ENCODE data around the gene EFCC1. TPM values are rescaled to one million over a fixed set of nuclear protein-coding genes. Genes with fewer than 3 reads are reported as not detected.

The EFCC1 gene
- polyA plus RNA-seq, 1 donor (not counting 4 experiments of a cell fraction or from before 2014, with no cell fraction given) = not detected

GRCh38 chr3:129056451-129057173, 55.5 kb downstream of the EFCC1 start:
- Histone ChIP-seq H3K9ac (ENCODE audit: control insufficient read depth, extremely low read depth, insufficient read depth, low read length) (no peak overlapping the region), H3K27ac (ENCODE audit: control insufficient read depth, insufficient read depth, low read length) (no peak overlapping the region), H3K4me1 (ENCODE audit: control insufficient read depth, extremely low read depth, insufficient read depth, low read length) (no peaks in the 10 kb centered on the region), H3K9me3 (ENCODE audit: control insufficient read depth, low read depth, low read length) (no peaks in the 10 kb centered on the region), H3K27me3 (ENCODE audit: control insufficient read depth, extremely low read depth, insufficient read depth, low read length) (peaks cover 10% of the 10 kb centered on the region), H2AFZ (ENCODE audit: control insufficient read depth, low read length) (no peak overlapping the region), H3K9me1 (ENCODE audit: control insufficient read depth, extremely low read depth, insufficient read depth, low read length) (no peaks in the 10 kb centered on the region), H3K4me2 (ENCODE audit: control insufficient read depth, extremely low read depth, insufficient read depth, low read depth, low read length) (no peak overlapping the region), H3K79me2 (ENCODE audit: control insufficient read depth, insufficient read depth, low read length) (no peaks in the 10 kb centered on the region), H4K20me1 (ENCODE audit: control insufficient read depth, extremely low read depth, insufficient read depth, low read length) (no peaks in the 10 kb centered on the region), H3K36me3 (ENCODE audit: control insufficient read depth in 2 of 2, extremely low read depth in 1 of 2, insufficient read depth in 2 of 2, low read length in 2 of 2) (no peaks in the 10 kb centered on the region), H3K4me3 (ENCODE audit: control insufficient read depth in 2 of 3, extremely low read depth in 1 of 3, insufficient read depth in 2 of 3, low read depth in 1 of 3, low read length in 3 of 3) (no peak overlapping the region)
- TF ChIP-seq, protein P1, sequence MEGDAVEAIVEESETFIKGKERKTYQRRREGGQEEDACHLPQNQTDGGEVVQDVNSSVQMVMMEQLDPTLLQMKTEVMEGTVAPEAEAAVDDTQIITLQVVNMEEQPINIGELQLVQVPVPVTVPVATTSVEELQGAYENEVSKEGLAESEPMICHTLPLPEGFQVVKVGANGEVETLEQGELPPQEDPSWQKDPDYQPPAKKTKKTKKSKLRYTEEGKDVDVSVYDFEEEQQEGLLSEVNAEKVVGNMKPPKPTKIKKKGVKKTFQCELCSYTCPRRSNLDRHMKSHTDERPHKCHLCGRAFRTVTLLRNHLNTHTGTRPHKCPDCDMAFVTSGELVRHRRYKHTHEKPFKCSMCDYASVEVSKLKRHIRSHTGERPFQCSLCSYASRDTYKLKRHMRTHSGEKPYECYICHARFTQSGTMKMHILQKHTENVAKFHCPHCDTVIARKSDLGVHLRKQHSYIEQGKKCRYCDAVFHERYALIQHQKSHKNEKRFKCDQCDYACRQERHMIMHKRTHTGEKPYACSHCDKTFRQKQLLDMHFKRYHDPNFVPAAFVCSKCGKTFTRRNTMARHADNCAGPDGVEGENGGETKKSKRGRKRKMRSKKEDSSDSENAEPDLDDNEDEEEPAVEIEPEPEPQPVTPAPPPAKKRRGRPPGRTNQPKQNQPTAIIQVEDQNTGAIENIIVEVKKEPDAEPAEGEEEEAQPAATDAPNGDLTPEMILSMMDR (optimal IDR thresholded peaks at IDR 0.05 in 1 of 3, IDR thresholded peaks at IDR 0.05 in 1 of 3, conservative IDR thresholded peaks at IDR 0.05 in 1 of 3; ENCODE audit: extremely low read depth in 1 of 3, insufficient read depth in 2 of 3, low read length in 3 of 3) = no peak
- TF ChIP-seq EZH2 (IDR thresholded peaks at IDR 0.05; ENCODE audit: low read length) = no peak
- dilution Hi-C loops (cut with MboI; ENCODE audit: extremely low pct_ligation_motif_present, low sequenced_read_pairs) = no loop called here
- FAIRE-seq (no peak), DNase-seq (ENCODE audit: low read depth, low spot score) (no peak)

DNA sequence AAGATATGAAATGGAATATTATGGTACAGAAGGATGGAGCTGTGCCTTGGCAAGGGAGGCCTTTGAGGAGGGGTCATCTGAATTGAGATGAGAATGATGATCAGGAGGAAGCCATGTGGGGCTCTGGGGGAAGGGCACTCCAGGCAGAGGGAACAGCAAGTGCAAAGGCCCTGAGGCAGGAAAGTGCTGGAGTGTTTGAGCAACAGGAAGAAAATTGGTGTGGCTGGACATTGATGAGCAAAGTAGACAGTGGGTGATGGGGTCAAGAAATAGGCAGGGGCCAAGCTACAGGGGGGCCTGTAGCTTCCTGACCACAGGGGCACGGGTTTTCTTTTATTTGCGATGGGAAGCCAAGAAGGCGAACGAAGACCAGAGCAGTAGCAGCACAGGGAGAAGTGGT, 56.1 kb downstream of the EFCC1 start:
- Histone ChIP-seq H3K4me3 (ENCODE audit: control insufficient read depth in 2 of 3, extremely low read depth in 1 of 3, insufficient read depth in 2 of 3, low read depth in 1 of 3, low read length in 3 of 3) (no peak overlapping the region), H3K27me3 (ENCODE audit: control insufficient read depth, extremely low read depth, insufficient read depth, low read length) (peaks cover 10% of the 10 kb centered on the region), H4K20me1 (ENCODE audit: control insufficient read depth, extremely low read depth, insufficient read depth, low read length) (no peaks in the 10 kb centered on the region), H3K4me1 (ENCODE audit: control insufficient read depth, extremely low read depth, insufficient read depth, low read length) (no peaks in the 10 kb centered on the region), H3K9me3 (ENCODE audit: control insufficient read depth, low read depth, low read length) (no peaks in the 10 kb centered on the region), H3K9me1 (ENCODE audit: control insufficient read depth, extremely low read depth, insufficient read depth, low read length) (no peaks in the 10 kb centered on the region), H3K27ac (ENCODE audit: control insufficient read depth, insufficient read depth, low read length) (no peak overlapping the region), H3K9ac (ENCODE audit: control insufficient read depth, extremely low read depth, insufficient read depth, low read length) (no peak overlapping the region), H3K79me2 (ENCODE audit: control insufficient read depth, insufficient read depth, low read length) (no peaks in the 10 kb centered on the region), H3K36me3 (ENCODE audit: control insufficient read depth in 2 of 2, extremely low read depth in 1 of 2, insufficient read depth in 2 of 2, low read length in 2 of 2) (no peaks in the 10 kb centered on the region), H2AFZ (ENCODE audit: control insufficient read depth, low read length) (no peak overlapping the region), H3K4me2 (ENCODE audit: control insufficient read depth, extremely low read depth, insufficient read depth, low read depth, low read length) (no peak overlapping the region)
- FAIRE-seq (no peak), DNase-seq (ENCODE audit: low read depth, low spot score) (no peak)
- TF ChIP-seq EZH2 (IDR thresholded peaks at IDR 0.05; ENCODE audit: low read length) = no peak
- dilution Hi-C loops (cut with MboI; ENCODE audit: extremely low pct_ligation_motif_present, low sequenced_read_pairs) = no loop called here
